Loucy (cell line): Measurements from ENCODE around the gene GRIA2.

Source experiments
- H2AFZ ChIP-seq: fragments of 200-600 bp; sonication (generic); 2 replicates; pipeline ENCODE4 v1.6.0; 2016; ENCODE audit warnings: antibody characterized with exemption, mild to moderate bottlenecking, low read length, moderate library complexity
- H3F3A ChIP-seq: fragments of 200-600 bp; 2 replicates; pipeline ENCODE4 v1.6.0; 2016; ENCODE audit warnings: antibody characterized with exemption, low read depth, mild to moderate bottlenecking
- H3K27me3 ChIP-seq: fragments of 200-600 bp; sonication (generic); 2 replicates; pipeline ENCODE4 v1.6.1; 2014; ENCODE audit warnings: low read length, mild to moderate bottlenecking; ENCODE audit not compliant: insufficient read depth, poor library complexity, severe bottlenecking
- H3K36me3 ChIP-seq: fragments of 200-600 bp; sonication (generic); 2 replicates; pipeline ENCODE4 v1.6.1; 2016; ENCODE audit warnings: low read length; ENCODE audit not compliant: insufficient read depth
- H3K4me1 ChIP-seq: fragments of 200-600 bp; sonication (generic); 2 replicates; pipeline ENCODE4 v1.5.1; 2014; ENCODE audit warnings: low read length, mild to moderate bottlenecking; ENCODE audit not compliant: insufficient read depth, poor library complexity, severe bottlenecking
- H3K4me2 ChIP-seq: fragments of 200-600 bp; sonication (generic); 2 replicates; pipeline ENCODE4 v1.6.0; 2014; ENCODE audit warnings: antibody characterized with exemption, low read length, low read depth, mild to moderate bottlenecking; ENCODE audit not compliant: poor library complexity, severe bottlenecking
- H3K4me3 ChIP-seq: fragments of 200-600 bp; sonication (generic); 2 replicates; pipeline ENCODE4 v1.5.1; 2014; ENCODE audit warnings: low read length, mild to moderate bottlenecking, mixed read lengths; ENCODE audit not compliant: poor library complexity, severe bottlenecking
- H3K79me2 ChIP-seq: fragments of 200-600 bp; sonication (generic); 2 replicates; pipeline ENCODE4 v1.6.1; 2014; ENCODE audit warnings: low read length; ENCODE audit not compliant: insufficient read depth
- H3K9ac ChIP-seq: fragments of 200-600 bp; sonication (generic); 2 replicates; pipeline ENCODE4 v1.6.0; 2014; ENCODE audit warnings: mild to moderate bottlenecking, low read depth, low read length, moderate library complexity; ENCODE audit not compliant: poor library complexity, severe bottlenecking
- H3K9me2 ChIP-seq: fragments of 200-600 bp; sonication (generic); replicated peaks from 2 replicates; pipeline ENCODE4 v1.6.1; 2016; ENCODE audit warnings: low read depth, low read length, mixed read lengths
- H3K9me3 ChIP-seq: fragments of 200-600 bp; sonication (generic); 2 replicates; pipeline ENCODE4 v1.6.1; 2014; ENCODE audit warnings: mild to moderate bottlenecking, antibody characterized with exemption, low read length, low read depth; ENCODE audit not compliant: insufficient read depth
- H4K20me1 ChIP-seq: fragments of 200-600 bp; sonication (generic); 2 replicates; pipeline ENCODE4 v1.6.0; 2014; ENCODE audit warnings: antibody characterized with exemption, low read length, mild to moderate bottlenecking; ENCODE audit not compliant: insufficient read depth, poor library complexity, severe bottlenecking
- EZH2phosphoT487 ChIP-seq: fragments of 200-600 bp; IDR thresholded peaks from 2 replicates; pipeline ENCODE4 v1.6.1; 2018; ENCODE audit warnings: antibody characterized with exemption, mild to moderate bottlenecking, moderate library complexity, borderline replicate concordance
- TF ChIP-seq, protein P1 (sequence below): fragments of 200-600 bp; sonication (generic); conservative IDR thresholded peaks from 2 replicates; pipeline ENCODE4 v1.5.1; 2014; ENCODE audit warnings: mild to moderate bottlenecking, antibody characterized with exemption, low read length

Gene GRIA2

DNA sequence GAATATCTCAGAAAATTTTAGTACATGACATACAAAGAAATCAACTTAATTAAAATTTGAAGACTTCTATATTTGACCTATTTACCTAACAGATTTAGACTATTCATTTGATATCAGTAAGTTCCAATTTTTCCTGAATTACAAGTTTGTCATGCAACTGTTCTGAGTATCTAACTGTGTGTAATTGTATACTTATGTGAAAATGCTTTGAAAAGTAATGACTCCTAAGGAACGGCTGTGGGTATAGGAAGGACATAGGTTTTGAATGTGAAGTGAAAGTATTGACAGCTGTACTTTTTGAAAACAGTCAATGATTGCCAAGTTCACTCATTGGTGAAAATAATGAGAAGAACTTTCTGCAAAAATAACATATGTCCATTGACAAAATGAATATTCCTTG is 2.9 kb downstream of the GRIA2 start:
- H3K27me3 ChIP-seq = no peaks in the 10 kb centered on the region

GRCh38 chr4:157225096-157225495 is 4.6 kb downstream of the GRIA2 start:
- H3K27me3 ChIP-seq = no peaks in the 10 kb centered on the region
- no peaks in the 10 kb centered on the region for H3K9me3 ChIP-seq
- TF ChIP-seq, protein P1, sequence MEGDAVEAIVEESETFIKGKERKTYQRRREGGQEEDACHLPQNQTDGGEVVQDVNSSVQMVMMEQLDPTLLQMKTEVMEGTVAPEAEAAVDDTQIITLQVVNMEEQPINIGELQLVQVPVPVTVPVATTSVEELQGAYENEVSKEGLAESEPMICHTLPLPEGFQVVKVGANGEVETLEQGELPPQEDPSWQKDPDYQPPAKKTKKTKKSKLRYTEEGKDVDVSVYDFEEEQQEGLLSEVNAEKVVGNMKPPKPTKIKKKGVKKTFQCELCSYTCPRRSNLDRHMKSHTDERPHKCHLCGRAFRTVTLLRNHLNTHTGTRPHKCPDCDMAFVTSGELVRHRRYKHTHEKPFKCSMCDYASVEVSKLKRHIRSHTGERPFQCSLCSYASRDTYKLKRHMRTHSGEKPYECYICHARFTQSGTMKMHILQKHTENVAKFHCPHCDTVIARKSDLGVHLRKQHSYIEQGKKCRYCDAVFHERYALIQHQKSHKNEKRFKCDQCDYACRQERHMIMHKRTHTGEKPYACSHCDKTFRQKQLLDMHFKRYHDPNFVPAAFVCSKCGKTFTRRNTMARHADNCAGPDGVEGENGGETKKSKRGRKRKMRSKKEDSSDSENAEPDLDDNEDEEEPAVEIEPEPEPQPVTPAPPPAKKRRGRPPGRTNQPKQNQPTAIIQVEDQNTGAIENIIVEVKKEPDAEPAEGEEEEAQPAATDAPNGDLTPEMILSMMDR = no peak
- no peak for TF ChIP-seq EZH2phosphoT487
- no peaks in the 10 kb centered on the region for H3K4me1 ChIP-seq
- H3K79me2 ChIP-seq = no peaks in the 10 kb centered on the region
- no peaks in the 10 kb centered on the region for H3K36me3 ChIP-seq
- H3K4me3 ChIP-seq = no peak overlapping the region
- no peak overlapping the region for H2AFZ ChIP-seq
- no peaks in the 10 kb centered on the region for H3K9me2 ChIP-seq
- H3K4me2 ChIP-seq = no peak overlapping the region
- no peaks in the 10 kb centered on the region for H3F3A ChIP-seq
- H3K9ac ChIP-seq = no peak overlapping the region
- no peaks in the 10 kb centered on the region for H4K20me1 ChIP-seq

More for the DNA sequence above, 2.9 kb downstream of the GRIA2 start:
- Histone ChIP-seq H2AFZ (no peak overlapping the region), H3K9me2 (no peaks in the 10 kb centered on the region), H3K36me3 (no peaks in the 10 kb centered on the region), H3K4me3 (no peak overlapping the region), H3K79me2 (no peaks in the 10 kb centered on the region), H4K20me1 (no peaks in the 10 kb centered on the region), H3K4me2 (no peak overlapping the region), H3K9me3 (no peaks in the 10 kb centered on the region), H3F3A (no peaks in the 10 kb centered on the region), H3K4me1 (no peaks in the 10 kb centered on the region), H3K9ac (no peak overlapping the region)
- no peak for TF ChIP-seq EZH2phosphoT487
- TF ChIP-seq, protein P1 = no peak

- no peak overlapping the region for H3K4me2 ChIP-seq
- H3F3A ChIP-seq = no peaks in the 10 kb centered on the region
- no peak overlapping the region for H3K9ac ChIP-seq
Observed at GRCh38 chr4:157226035-157226434, 5.5 kb downstream of the GRIA2 start.

More at GRCh38 chr4:157226035-157226434, 5.5 kb downstream of the GRIA2 start:
- H3K27me3 ChIP-seq = no peaks in the 10 kb centered on the region
- H3K4me1 ChIP-seq = no peaks in the 10 kb centered on the region
- H4K20me1 ChIP-seq = no peaks in the 10 kb centered on the region
- no peaks in the 10 kb centered on the region for H3K9me2 ChIP-seq
- TF ChIP-seq EZH2phosphoT487 = no peak
- TF ChIP-seq, protein P1 = no peak
- H3K4me3 ChIP-seq = no peak overlapping the region
- no peak overlapping the region for H2AFZ ChIP-seq
- no peaks in the 10 kb centered on the region for H3K36me3 ChIP-seq
- no peaks in the 10 kb centered on the region for H3K9me3 ChIP-seq
- no peaks in the 10 kb centered on the region for H3K79me2 ChIP-seq
